Measurements from ENCODE around the gene UCP3.

Gene UCP3

DNA sequence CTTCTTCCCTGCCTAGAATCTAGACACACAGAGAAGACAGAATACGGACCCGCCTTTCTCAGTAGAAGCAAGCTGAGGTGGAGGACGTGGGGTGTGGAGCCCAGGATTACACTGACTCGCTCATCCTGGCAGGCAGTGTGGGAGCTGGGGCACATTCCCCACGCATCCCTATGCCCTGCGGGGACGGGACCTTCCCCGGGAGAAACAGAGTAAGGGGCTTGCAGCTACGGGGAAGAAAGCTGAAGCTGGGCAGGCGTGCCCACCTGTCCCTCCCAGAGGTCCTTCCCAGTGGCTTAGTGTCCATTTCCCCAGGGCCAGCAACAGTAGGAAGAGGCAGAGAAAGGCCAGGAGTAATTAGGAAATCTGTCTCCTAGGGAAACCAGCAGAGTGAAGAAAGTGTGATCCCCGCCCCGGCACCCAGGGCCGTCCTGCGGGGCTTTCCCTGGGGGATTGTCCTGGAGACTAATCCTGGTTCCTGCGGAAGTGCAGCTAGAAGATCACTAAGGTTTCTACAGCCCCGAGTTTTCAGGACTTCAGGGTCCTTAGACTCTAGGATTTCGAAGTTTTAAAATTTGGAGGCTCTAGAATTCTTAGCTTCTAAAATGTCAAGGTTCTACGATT is 50.3 kb downstream of the UCP3 start:
- no peak for DNase-seq (ENCODE audit: low spot score)
- TF ChIP-seq, protein P1, sequence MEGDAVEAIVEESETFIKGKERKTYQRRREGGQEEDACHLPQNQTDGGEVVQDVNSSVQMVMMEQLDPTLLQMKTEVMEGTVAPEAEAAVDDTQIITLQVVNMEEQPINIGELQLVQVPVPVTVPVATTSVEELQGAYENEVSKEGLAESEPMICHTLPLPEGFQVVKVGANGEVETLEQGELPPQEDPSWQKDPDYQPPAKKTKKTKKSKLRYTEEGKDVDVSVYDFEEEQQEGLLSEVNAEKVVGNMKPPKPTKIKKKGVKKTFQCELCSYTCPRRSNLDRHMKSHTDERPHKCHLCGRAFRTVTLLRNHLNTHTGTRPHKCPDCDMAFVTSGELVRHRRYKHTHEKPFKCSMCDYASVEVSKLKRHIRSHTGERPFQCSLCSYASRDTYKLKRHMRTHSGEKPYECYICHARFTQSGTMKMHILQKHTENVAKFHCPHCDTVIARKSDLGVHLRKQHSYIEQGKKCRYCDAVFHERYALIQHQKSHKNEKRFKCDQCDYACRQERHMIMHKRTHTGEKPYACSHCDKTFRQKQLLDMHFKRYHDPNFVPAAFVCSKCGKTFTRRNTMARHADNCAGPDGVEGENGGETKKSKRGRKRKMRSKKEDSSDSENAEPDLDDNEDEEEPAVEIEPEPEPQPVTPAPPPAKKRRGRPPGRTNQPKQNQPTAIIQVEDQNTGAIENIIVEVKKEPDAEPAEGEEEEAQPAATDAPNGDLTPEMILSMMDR (IDR thresholded peaks at IDR 0.05), result no peak
- no peak overlapping the region for H3K27ac ChIP-seq
- H3K4me3 ChIP-seq, result no peak overlapping the region

DNA sequence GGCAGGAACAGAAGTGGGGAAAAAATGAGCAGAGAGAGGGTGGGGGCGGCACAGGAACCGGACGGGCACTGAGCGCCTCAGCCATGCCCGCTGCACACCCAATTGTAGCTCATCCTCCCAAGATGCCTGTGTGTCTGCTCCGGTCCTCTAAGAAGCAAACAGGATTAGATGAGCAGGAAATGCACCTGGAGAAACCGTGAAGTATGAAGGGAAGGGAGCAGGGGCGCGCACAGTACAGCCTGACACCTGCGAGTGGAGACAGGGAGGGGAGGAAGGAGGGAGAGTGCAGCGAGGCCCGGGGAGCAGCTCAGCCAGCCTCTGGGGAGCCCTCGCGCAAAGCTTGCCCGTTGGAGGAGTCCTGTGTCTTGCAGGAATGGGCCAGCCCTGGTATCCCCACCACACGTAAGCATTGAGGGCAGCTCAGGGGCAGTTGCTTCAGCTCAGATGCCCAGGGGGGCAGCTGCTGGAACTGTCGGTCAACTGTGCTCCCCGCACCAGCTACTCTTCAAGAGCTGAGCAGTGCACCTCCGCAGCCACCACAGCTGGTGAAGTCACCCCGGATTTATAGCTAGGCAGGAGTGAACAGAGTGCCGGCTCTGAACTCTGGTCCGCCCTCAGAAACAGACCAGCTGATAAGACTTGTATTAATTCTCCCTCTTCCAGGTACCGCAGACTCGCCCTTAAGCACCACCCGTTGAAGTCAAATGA is 51.1 kb downstream of the UCP3 start:
- no peak for DNase-seq (ENCODE audit: low spot score)
- H3K27ac ChIP-seq, result no peak overlapping the region
- TF ChIP-seq, protein P1 (IDR thresholded peaks at IDR 0.05), result no peak
- H3K4me3 ChIP-seq, result no peak overlapping the region

DNA sequence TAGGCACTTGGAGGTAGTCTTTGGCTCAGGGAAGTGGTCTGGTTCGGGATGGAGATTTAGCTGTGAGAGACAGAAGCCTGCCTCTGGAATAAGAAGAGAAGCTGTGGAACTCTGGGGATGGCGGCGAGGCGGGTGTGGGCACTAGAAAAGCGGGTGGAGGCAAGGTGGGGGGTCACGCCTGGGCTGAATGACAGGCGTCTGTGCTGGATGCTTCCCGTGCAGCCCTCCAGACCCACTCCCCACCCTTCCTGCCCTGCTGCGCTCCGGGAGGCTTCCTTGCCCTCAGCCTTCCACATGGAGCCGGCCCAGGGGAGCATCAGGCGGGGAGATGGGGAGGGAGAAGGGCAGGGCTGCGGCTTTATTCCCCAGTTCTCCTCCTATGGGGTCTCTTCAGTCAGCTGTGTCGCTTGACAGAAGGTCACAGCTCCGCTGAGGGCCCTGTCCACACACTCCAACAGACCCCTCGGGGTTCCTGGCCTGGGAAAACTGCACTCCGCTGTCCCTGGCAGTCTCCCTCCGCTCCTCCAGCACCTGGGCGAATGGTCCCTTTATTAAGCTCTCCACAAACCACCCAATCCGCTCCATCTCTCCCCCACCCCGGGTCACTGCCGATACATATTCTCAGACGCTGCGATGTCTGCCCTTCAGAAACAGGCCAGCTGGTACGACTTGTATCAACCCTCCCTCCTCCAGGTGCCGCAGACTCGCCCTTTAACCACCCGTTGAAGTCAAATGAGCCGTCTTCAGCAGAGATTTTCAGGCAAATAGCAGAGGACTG is 51.8 kb downstream of the UCP3 start:
- no peak for DNase-seq (ENCODE audit: low spot score)
- Histone ChIP-seq H3K27ac (no peak overlapping the region), H3K4me3 (no peak overlapping the region)
- TF ChIP-seq, protein P1 (IDR thresholded peaks at IDR 0.05), result no peak

DNA sequence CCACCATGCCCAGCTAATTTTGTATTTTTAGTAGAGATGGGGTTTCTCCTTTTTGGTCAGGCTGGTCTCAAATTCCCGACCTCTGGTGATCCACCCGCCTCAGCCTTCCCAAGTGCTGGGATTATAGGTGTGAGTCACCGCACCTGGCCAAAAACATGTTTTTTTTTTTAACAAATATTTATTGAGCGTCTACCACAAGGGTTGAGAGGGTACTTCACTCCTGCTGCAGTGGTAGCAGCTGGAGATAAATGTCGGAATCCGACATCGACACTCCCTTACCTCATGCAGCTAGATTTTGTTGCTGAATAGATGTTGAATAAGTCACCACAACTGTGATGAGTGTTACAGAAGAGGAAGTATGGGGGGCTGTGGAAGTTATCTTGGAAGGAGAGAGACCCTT is 57.1 kb downstream of the UCP3 start:
- H3K27ac ChIP-seq, result no peak overlapping the region
- no peak for DNase-seq (ENCODE audit: low spot score)
- TF ChIP-seq, protein P1 (IDR thresholded peaks at IDR 0.05), result no peak
- no peak overlapping the region for H3K4me3 ChIP-seq

DNA sequence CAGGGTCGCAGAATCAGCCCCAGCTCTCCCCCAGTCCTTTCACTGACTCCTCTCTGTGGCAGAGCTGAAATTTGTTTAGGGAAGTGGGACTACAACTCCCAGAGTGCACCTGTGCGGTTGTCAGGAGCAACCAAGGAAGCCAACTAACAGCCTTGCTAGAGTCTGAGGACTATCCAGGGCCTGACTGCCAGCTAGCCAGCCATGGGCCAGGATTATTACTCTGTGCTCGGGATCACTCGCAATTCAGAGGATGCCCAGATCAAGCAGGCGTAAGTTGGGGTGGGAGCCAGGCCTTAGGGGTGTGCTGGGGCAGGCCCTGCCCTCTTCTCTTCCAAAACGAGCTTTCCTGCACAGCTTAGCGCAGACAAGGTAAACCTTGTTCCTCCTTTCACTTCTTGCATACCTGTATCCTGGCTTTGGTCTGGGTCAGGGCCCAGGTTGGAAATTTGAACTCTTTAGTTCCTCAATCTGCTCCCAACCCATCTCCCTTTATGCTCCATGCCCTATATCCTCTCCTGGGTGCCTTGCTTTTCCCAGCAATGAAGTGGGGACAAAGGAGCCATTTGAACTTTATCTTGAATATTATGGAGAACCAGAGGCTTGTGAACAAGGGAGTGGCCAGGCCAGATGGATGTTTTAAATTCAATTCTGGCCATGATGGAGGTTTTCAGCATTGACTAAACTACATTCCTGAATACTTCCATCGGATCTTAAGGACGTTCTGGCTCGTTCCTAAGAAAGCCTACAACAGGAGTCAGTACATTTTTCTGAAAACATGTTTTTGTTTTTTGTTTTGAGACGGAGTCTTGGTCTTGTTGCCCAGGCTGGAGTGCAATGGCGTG is 57.8 kb downstream of the UCP3 start, which contains the start of gene DNAJB13:
TSS of gene DNAJB13 (plus strand) at position 158 of the 842 bp plus-strand sequence. CDS start at position 202, 44 bp downstream.
- DNase-seq (ENCODE audit: low spot score), result no peak

More for the DNA sequence above, 57.8 kb downstream of the UCP3 start, which contains the start of gene DNAJB13:
- no peak within 1 kb of the TSS for H3K4me3 ChIP-seq
- TF ChIP-seq, protein P1 (IDR thresholded peaks at IDR 0.05), result no peak
- no peak within 1 kb of the TSS for H3K27ac ChIP-seq
